ENCODE measurements around the gene LARGE1.

DNA sequence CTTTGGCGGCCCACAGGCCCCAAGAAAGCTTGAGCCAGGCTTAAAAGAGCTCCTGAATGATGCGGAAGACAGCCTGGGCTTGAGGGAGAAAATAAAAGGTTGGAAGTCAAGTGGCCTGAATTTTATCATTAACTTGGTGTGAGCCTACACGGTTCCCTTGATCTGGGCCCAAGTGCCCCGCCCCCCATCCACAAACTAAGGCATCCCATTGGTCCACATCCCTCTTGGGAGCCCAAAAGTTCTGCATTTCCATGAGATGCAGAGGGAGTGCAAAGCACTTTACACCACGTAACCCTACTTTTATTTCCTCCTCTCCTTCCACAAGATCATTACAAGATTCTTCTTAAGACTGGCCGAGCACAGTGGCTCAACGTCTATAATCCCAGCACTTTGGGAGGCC lies 22.2 kb downstream of the LARGE1 start:
- TF ChIP-seq CTCF (conservative IDR thresholded peaks at IDR 0.05; ENCODE audit: low read length) (no peak), EZH2phosphoT487 (IDR thresholded peaks at IDR 0.05; ENCODE audit: borderline replicate concordance) (no peak)
